NCI-H82 treated with DMSO at 0.1 percent for 48 hours (cell line): Measurements from ENCODE around the gene PSMB9.

ENCODE experiments used
- DNase-seq: peaks from one replicate; lab custom pipeline; 2025; ENCODE audit not compliant: unreplicated experiment; lab: John Stamatoyannopoulos, UW

PSMB9 gene

DNA sequence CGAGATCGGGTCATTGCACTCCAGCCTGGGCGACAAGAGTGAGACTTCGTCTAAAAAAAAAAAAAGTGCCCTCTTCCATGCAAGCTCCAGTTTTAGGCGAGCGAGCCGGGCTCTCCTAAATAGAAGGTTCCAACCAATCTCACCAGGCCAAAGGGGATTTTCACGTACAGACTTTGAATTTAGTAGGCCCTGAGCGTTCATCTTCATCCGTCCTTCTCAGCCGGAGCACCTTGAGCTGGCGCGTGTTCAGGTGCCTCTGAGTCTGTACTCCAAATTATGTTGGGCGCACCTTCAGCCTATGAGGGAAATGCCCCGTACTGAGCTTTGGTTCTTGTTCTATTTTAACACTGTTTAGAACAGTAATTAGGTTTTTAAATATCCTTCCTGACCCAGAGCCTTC is 14.6 kb upstream of the PSMB9 start:
- no peak for DNase-seq

- DNase-seq = no peak
Observed at GRCh38 chr6:32840604-32841246, 13.3 kb upstream of the PSMB9 start.

DNA sequence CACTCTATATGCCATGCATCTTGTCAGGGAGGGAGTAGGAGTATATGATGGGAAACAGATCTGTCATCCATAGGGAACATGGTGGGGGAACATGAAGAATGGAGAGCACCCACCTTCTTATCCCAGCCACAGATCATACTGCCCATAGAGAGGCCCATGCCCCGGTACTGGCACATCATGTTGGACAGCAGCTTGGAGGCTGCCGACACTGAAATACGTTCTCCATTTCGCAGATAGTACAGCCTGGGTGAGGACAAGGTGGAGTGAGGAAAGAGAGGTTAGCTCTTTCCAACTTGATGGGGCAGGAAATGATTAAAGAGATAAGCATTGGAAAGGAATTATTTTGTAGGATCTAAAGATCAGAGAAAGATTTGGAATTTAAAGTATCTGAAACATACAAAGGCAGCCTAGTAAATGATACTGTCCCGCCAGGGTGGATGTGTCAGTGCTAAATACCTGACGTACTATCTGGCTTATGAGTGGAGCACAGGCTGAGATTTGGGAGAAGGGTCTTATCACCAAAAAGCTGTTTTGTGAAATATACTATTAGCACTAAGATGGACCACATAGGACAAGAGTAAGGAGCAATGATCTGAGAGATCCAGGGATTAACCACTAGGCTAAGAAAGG is 11.9 kb upstream of the PSMB9 start:
- no peak for DNase-seq

DNA sequence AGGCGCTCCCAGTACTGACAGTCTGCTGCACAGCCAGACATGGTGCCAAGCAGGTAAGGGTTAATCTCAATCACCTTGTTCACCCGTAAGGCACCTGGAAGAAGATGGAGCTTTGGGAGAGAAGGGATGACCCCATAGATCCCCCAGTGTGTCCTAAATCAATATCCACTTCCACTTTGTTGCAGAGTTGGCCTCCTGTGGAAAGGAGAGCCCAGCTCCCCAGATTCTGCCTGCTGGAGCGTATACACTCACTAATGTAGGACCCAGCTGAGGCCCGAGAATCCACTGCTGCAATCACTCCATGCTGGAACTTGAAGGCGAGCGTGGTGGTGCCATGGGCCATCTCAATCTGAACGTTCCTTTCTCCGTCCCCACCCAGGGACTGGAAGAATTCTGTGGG is 11.3 kb upstream of the PSMB9 start:
- no peak for DNase-seq

GRCh38 chr6:32843331-32843978 is 10.5 kb upstream of the PSMB9 start:
- DNase-seq = no peak

DNA sequence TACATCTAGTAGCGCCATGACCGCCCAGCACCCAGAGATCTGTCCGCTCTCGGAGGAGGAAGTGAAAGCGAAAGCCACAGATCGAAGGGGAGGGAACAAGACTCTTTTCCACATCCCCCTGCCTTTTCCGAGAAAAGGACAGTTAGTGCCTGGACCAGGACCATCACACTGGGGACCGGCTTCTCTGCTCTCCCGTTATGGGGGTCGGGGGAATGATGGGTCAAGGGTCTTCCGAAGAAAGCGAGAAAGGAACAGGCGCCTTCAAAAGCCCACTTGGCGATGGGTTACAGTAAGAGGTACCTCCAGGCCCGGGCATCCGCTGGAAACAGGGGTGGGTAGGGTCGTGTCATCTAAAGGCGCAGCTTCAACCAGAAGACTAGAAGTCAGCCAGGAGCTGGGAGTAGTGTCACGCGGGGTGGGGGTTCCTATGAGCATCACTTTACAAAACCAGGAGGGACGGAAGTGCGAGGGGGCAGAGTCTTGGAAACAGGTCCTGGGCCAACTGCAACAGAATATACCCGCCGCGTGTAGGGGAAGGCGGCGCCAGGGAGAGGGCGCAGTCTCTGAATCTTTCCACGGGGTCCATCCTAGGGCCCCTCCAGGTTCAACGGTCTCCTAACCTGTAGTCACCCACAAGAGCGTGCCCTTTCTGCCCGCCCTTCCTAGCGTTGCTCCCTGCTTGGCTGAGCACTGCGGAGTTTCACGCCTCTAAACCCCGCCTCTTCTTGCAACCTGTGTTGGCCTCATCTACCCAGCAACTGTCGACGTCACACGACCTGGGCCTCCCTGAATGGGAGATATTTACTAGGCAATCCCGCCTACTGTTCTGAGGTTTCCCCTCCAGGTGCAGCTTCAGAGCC is 9.8 kb upstream of the PSMB9 start, which contains the start of gene PSMB8:
TSS of gene PSMB8 (minus strand) at position 69 of the 860 bp plus-strand sequence. CDS start at position 18, 51 bp downstream.
- DNase-seq = peak; percentile 65

- no peak for DNase-seq
Observed at GRCh38 chr6:32844839-32845383, 9.1 kb upstream of the PSMB9 start.

DNA sequence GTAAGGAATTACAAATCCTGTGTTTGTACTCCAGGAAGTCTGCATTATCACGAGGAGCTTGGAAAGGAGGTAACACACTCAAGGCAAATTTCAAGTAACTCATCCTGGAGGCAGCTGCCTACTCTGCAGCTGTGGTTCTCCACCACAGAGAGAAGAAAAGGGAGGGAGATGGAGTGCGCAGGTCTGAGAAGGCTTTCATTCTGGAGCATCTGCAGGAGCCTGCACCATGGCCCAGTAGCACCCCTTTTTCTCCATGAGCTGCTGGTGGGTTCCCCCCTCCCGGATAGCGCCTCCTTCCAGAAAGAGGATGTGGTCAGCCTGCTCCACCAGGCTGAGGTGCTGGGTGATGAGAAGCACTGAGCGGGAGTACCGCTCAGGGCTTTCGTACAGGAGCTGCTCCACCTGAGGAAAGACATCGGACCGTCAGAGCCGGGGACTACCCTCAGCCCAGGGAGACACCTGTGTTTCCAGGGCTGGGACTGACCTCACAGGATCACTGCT is 8.6 kb upstream of the PSMB9 start:
- no peak for DNase-seq

DNA sequence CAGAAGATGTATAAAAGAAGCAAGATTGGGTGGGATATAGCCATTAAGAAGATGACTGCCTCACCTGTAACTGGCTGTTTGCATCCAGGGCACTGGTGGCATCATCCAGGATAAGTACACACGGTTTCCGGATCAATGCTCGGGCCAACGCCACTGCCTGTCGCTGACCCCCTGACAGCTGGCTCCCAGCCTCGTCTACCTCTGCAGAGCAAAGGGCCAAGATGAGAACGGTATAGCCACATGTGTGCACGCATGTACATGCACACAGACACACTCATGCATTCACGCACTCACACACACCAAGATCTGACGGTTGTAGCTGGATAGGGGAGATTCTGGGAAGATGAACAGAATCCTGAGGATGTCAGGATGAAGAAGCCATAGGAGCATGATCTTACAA is 7.0 kb upstream of the PSMB9 start:
- DNase-seq = no peak

GRCh38 chr6:32847795-32848194 is 6.2 kb upstream of the PSMB9 start:
- no peak for DNase-seq

DNA sequence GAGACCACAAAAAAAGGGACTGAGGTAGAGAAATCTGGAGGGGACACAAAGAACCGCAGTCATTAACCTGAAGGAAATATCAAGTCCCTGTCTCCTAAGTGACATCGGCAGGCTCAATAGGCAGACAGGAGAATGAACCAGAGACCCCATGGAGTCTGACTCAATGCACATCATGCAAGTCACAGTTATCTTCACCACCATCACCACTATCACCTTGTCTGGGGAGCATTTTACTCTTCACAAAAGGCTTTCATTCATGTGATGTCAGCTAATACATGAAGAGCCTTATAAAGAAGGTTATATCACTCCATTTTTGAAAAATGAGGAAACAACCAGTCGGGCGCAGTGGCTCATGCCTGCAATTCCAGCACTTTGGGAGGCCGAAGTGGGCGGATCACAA is 4.9 kb upstream of the PSMB9 start:
- no peak for DNase-seq

GRCh38 chr6:32851025-32851424 is 3.0 kb upstream of the PSMB9 start:
- no peak for DNase-seq

DNA sequence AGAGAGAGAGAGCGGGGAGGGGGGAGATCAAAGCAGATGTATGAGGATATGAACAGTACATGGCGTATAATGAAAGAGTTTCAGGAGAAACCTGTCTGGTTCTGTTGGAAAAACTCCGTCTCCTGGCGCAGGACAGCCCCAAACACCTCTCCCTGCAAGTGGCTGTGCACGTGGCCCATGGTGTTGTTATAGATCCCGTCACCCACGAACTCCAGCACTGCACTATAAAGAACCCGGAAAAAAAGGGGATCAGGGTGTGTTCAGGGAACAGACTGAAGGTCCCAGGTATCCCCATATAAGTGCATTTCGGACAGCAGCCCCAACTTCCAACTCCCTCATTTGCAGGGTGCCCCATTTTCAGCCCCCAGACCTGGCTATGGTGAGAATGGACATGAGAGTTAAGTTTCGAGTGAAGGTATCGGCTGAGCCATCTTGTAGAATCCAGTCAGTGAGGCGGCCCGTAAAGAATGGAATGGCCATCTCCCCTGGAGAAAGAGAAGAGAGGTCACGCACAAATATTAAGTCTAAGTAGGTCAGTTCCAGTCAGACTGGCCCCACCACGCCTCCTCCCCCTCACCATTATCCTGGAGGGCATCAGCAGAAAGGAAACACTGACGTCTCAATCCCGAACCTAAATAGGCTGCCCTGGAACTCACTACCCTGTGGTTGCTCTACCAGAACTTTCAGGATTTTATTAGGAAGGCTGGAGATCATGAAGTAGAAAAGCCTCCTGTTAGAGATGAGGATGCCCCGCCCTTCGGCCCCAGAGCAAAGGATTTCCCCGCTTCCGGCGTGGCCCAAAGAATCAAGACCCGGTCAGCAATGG is 1.8 kb upstream of the PSMB9 start:
- no peak for DNase-seq

DNA sequence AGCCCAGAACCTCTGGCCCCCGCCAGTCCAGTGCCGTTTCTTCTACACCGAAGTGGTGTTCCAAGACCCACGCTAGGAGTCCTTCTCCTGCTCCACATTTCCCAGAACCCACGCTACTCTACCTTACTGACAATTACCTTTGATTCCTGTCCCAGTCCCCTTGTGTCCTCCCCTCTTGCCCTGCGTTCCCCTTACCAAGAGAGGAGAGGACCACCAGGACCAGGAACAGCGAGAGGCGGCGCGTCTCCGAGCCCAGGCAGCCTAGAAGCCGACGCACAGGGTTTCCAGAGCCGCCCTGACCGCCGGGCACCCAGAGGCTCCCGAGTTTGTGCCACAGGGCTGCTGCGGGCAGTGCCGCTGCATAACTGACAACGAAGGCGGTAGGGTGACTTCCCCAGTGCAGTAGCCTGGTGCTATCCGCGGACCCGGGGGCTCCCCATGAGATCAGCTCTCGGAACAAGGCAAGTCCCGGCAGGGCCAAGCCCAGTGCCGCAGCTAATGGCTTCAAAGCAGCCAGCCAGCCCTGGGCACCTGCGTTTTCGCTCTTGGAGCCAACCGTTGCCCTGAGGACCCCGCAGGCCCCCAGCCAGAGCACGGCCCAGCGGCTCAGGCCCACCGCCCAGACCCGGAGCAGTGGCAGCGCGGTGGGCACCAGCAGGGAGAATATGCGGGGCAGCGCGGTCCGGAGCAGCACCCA is 1.0 kb upstream of the PSMB9 start:
- DNase-seq = no peak

- no peak for DNase-seq
Observed at GRCh38 chr6:32854376-32855178, 585 bp downstream of the PSMB9 start.

DNA sequence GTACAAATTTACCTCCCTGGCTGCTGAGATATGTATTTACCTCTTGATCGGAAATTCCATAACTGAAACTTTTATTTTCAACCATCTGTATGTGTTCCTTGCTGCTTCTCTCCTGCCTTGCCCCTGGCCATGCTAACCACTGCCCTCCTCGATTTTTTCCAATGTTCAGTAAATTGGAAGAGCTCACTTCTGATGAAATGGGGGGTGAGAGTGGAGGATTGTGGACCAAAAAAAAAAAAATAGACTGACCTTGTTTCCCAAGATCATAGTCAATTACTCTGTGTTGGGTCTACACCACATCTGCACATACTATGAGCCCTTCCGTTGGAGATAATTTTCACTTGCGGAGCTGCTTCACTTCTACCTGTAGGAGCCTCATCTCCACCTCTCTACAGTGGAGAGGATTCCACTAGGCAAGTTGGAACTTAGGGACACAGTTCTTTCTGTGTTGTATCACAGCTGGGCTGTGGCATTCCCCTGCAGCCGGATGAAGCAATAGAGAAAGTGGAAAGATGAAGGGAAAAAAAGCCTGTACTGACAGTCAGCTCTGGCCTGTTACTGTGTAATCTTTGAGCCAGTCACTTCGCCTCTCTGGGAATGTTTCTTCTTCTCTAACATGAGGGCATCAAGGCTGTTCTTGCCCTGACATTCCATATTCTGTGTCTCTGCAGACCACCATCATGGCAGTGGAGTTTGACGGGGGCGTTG is 1.6 kb downstream of the PSMB9 start:
- DNase-seq = no peak

GRCh38 chr6:32857156-32857891 is 3.3 kb downstream of the PSMB9 start:
- no peak for DNase-seq
